NCI-H2107 treated with DMSO at 0.1 percent for 48 hours (cell line): Measurements from ENCODE around the gene POU6F1.
"Not testable (repeated sequence)": the region's sequence is repeated elsewhere in the genome, so short reads cannot be mapped to it uniquely, and the experiment has no call there.

Source experiments
- DNase-seq: peaks from one replicate; lab custom pipeline; 2025; ENCODE audit not compliant: unreplicated experiment; lab: John Stamatoyannopoulos, UW

POU6F1 gene

GRCh38 chr12:51227962-51228361 lies 10.1 kb upstream of the POU6F1 start:
- no peak for DNase-seq

- DNase-seq = not testable (repeated sequence)
Observed at GRCh38 chr12:51227112-51227511, 9.2 kb upstream of the POU6F1 start.

- DNase-seq = no peak
Observed at GRCh38 chr12:51225771-51226170, 7.9 kb upstream of the POU6F1 start.

GRCh38 chr12:51225234-51225633 lies 7.4 kb upstream of the POU6F1 start:
- no peak for DNase-seq

GRCh38 chr12:51224625-51225024 lies 6.8 kb upstream of the POU6F1 start:
- no peak for DNase-seq

GRCh38 chr12:51222461-51222860 lies 4.6 kb upstream of the POU6F1 start:
- no peak for DNase-seq

GRCh38 chr12:51219857-51220256 lies 2.0 kb upstream of the POU6F1 start:
- not testable (repeated sequence) for DNase-seq

- no peak for DNase-seq
Observed at GRCh38 chr12:51219322-51219721, 1.5 kb upstream of the POU6F1 start.

- peak; percentile 8 for DNase-seq
Observed at GRCh38 chr12:51218607-51219161, 822 bp upstream of the POU6F1 start.

- DNase-seq = peak; percentile 39
Observed at GRCh38 chr12:51217133-51217967, 512 bp downstream of the POU6F1 start.

GRCh38 chr12:51216642-51217041 lies 1.2 kb downstream of the POU6F1 start:
- no peak for DNase-seq

GRCh38 chr12:51214895-51215294 lies 3.0 kb downstream of the POU6F1 start:
- no peak for DNase-seq

- no peak for DNase-seq
Observed at GRCh38 chr12:51210690-51211395, 7.0 kb downstream of the POU6F1 start.

- no peak for DNase-seq
Observed at GRCh38 chr12:51209259-51209658, 8.6 kb downstream of the POU6F1 start.

- no peak for DNase-seq
Observed at GRCh38 chr12:51208016-51208660, 9.7 kb downstream of the POU6F1 start.

- no peak for DNase-seq
Observed at GRCh38 chr12:51205350-51205749, 12.5 kb downstream of the POU6F1 start.

GRCh38 chr12:51202718-51203117 lies 15.1 kb downstream of the POU6F1 start:
- DNase-seq = no peak

GRCh38 chr12:51200806-51201205 lies 17.1 kb downstream of the POU6F1 start:
- no peak for DNase-seq

GRCh38 chr12:51200156-51200555 lies 17.7 kb downstream of the POU6F1 start:
- DNase-seq = no peak

GRCh38 chr12:51199366-51199945 lies 18.4 kb downstream of the POU6F1 start:
- no peak for DNase-seq
